HEK293 (cell line): ENCODE results near the gene RASGRF2.

ENCODE experiments used
- CTCF ChIA-PET: fragments of 350-600 bp; formaldehyde crosslinking; extraction: SDS; loops from one replicate; lab custom pipeline; 2021; ENCODE audit warnings: antibody characterized with exemption; lab: Yijun Ruan, JAX
- POLR2A ChIA-PET: fragments of 300-600 bp; formaldehyde crosslinking; extraction: SDS; loops from one replicate; lab custom pipeline; 2020; ENCODE audit warnings: antibody characterized with exemption, inconsistent platforms; lab: Yijun Ruan, JAX
- H3K27ac ChIP-seq: fragments of 200-500 bp; sonication (Bioruptor generic); 2 replicates; pipeline ENCODE4 v1.5.1; 2014; ENCODE audit warnings: low read depth, low read length, control low read depth, inconsistent platforms; ENCODE audit errors: extremely low read depth
- H3K36me3 ChIP-seq, 2 experiments: fragments of 200-500 bp in 1 of 2; sonication (Bioruptor generic) in 1 of 2; 1 replicate in 1 of 2; 2 replicates in 1 of 2; pipeline ENCODE4 v1.5.1; 2014 to 2017; ENCODE audit warnings: inconsistent platforms in 2 of 2, low read length in 2 of 2; ENCODE audit not compliant: control insufficient read depth in 2 of 2, insufficient read depth in 1 of 2
- H3K4me1 ChIP-seq: fragments of 200-500 bp; sonication (Bioruptor generic); 2 replicates; pipeline ENCODE4 v1.5.1; 2014; ENCODE audit warnings: mild to moderate bottlenecking, low read length, inconsistent platforms; ENCODE audit not compliant: control insufficient read depth, insufficient read depth
- H3K4me3 ChIP-seq: 2 replicates; pipeline ENCODE4 v1.5.1; 2011; ENCODE audit warnings: low read depth, mild to moderate bottlenecking, control low read depth, low read length, moderate library complexity
- H3K9me3 ChIP-seq: fragments of 200-500 bp; sonication (Bioruptor generic); 2 replicates; pipeline ENCODE4 v1.5.1; 2014; ENCODE audit warnings: low read depth, low read length, inconsistent platforms; ENCODE audit not compliant: control insufficient read depth, insufficient read depth
- GFI1B ChIP-seq: fragments of 450-650 bp; formaldehyde crosslinking; IDR thresholded peaks from 2 replicates; pipeline ENCODE4 v1.5.1; 2016; ENCODE audit warnings: missing biosample characterization, missing genetic modification characterization
- GLIS1 ChIP-seq: fragments of 450-650 bp; formaldehyde crosslinking; IDR thresholded peaks from 2 replicates; pipeline ENCODE4 v1.5.1; 2016; ENCODE audit warnings: missing biosample characterization, missing genetic modification characterization
- KLF9 ChIP-seq: fragments of 450-650 bp; formaldehyde crosslinking; IDR thresholded peaks from 2 replicates; pipeline ENCODE4 v1.5.1; 2016; ENCODE audit warnings: missing biosample characterization, missing genetic modification characterization, low read depth
- MZF1 ChIP-seq: fragments of 450-650 bp; formaldehyde crosslinking; IDR thresholded peaks from 2 replicates; pipeline ENCODE4 v1.5.1; 2017; ENCODE audit warnings: missing biosample characterization, missing genetic modification characterization, borderline replicate concordance
- OSR2 ChIP-seq: fragments of 450-650 bp; formaldehyde crosslinking; IDR thresholded peaks from 2 replicates; pipeline ENCODE4 v1.5.1; 2016; ENCODE audit warnings: missing biosample characterization, missing genetic modification characterization
- PBX3 ChIP-seq: sonication (generic); formaldehyde crosslinking; IDR thresholded peaks from 2 replicates; pipeline ENCODE4 v1.8.1; 2022; ENCODE audit warnings: mild to moderate bottlenecking, moderate library complexity, missing genetic modification reagents
- REST ChIP-seq: fragments of 450-650 bp; formaldehyde crosslinking; IDR thresholded peaks from 2 replicates; pipeline ENCODE4 v1.5.1; 2016; ENCODE audit warnings: missing biosample characterization, missing genetic modification characterization
- SP3 ChIP-seq: fragments of 450-650 bp; formaldehyde crosslinking; IDR thresholded peaks from 2 replicates; pipeline ENCODE4 v1.5.1; 2016; ENCODE audit warnings: missing biosample characterization, missing genetic modification characterization
- ZBTB11 ChIP-seq: fragments of 450-650 bp; formaldehyde crosslinking; conservative IDR thresholded peaks from 2 replicates; pipeline ENCODE4 v1.5.1; 2016; ENCODE audit warnings: low read depth, missing biosample characterization, missing genetic modification characterization
- ZBTB17 ChIP-seq: fragments of 450-650 bp; formaldehyde crosslinking; IDR thresholded peaks from 2 replicates; pipeline ENCODE4 v1.5.1; 2016; ENCODE audit warnings: missing biosample characterization, missing genetic modification characterization
- ZBTB20 ChIP-seq: fragments of 450-650 bp; formaldehyde crosslinking; IDR thresholded peaks from 2 replicates; pipeline ENCODE4 v1.5.1; 2016; ENCODE audit warnings: missing biosample characterization, missing genetic modification characterization
- ZBTB48 ChIP-seq: fragments of 450-650 bp; formaldehyde crosslinking; IDR thresholded peaks from 2 replicates; pipeline ENCODE4 v1.5.1; 2016; ENCODE audit warnings: missing biosample characterization, missing genetic modification characterization
- ZIC2 ChIP-seq: fragments of 450-650 bp; formaldehyde crosslinking; IDR thresholded peaks from 2 replicates; pipeline ENCODE4 v1.5.1; 2016; ENCODE audit warnings: missing biosample characterization, missing genetic modification characterization
- ZNF138 ChIP-seq: fragments of 450-650 bp; formaldehyde crosslinking; IDR thresholded peaks from 2 replicates; pipeline ENCODE4 v1.5.1; 2016; ENCODE audit warnings: missing biosample characterization, missing genetic modification characterization, borderline replicate concordance
- ZNF426 ChIP-seq: fragments of 450-650 bp; formaldehyde crosslinking; IDR thresholded peaks from 2 replicates; pipeline ENCODE4 v1.5.1; 2017; ENCODE audit warnings: missing biosample characterization, missing genetic modification characterization, mild to moderate bottlenecking, inconsistent platforms, moderate library complexity
- ZNF501 ChIP-seq: fragments of 450-650 bp; formaldehyde crosslinking; IDR thresholded peaks from 2 replicates; pipeline ENCODE4 v1.5.1; 2016; ENCODE audit warnings: missing biosample characterization, missing genetic modification characterization
- ZNF558 ChIP-seq: fragments of 450-650 bp; formaldehyde crosslinking; IDR thresholded peaks from 2 replicates; pipeline ENCODE4 v1.5.1; 2016; ENCODE audit warnings: missing biosample characterization, missing genetic modification characterization
- ZNF580 ChIP-seq: fragments of 450-650 bp; formaldehyde crosslinking; IDR thresholded peaks from 2 replicates; pipeline ENCODE4 v1.5.1; 2016; ENCODE audit warnings: missing biosample characterization, missing genetic modification characterization
- ZNF664 ChIP-seq: fragments of 450-650 bp; formaldehyde crosslinking; IDR thresholded peaks from 2 replicates; pipeline ENCODE4 v1.5.1; 2016; ENCODE audit warnings: missing biosample characterization, missing genetic modification characterization
- ZNF776 ChIP-seq: fragments of 450-650 bp; formaldehyde crosslinking; IDR thresholded peaks from 2 replicates; pipeline ENCODE4 v1.5.0; 2017; ENCODE audit warnings: missing biosample characterization, missing genetic modification characterization, borderline replicate concordance

RASGRF2 gene

GRCh38 chr5:81177061-81177460 lies 216.9 kb downstream of the RASGRF2 start (continued):
- TF ChIP-seq ZBTB11 (tag by site-specific recombination): no peak

- Histone ChIP-seq H3K4me1 (no peaks in the 10 kb centered on the region), H3K4me3 (no peak overlapping the region), H3K27ac (no peak overlapping the region), H3K9me3 (no peaks in the 10 kb centered on the region), H3K36me3 (no peaks in the 10 kb centered on the region)
- TF ChIP-seq ZNF776 (tag by site-specific recombination) (no peak), MZF1 (no peak), ZNF664 (tag by site-specific recombination) (no peak), ZBTB17 (no peak), ZNF558 (tag by site-specific recombination) (no peak), KLF9 (no peak), ZNF580 (tag by site-specific recombination) (no peak), GFI1B (tag by site-specific recombination) (no peak), ZNF426 (no peak), PBX3 (CRISPR knock-in tag) (no peak)
- POLR2A ChIA-PET: no interaction called here
- CTCF ChIA-PET: no interaction called here
Measured at GRCh38 chr5:81179959-81180358, 219.8 kb downstream of the RASGRF2 start.

- H3K27ac ChIP-seq: no peak overlapping the region
- H3K36me3 ChIP-seq: no peaks in the 10 kb centered on the region
- TF ChIP-seq ZIC2 (tag by site-specific recombination) (peak; percentile 61), GLIS1 (tag by site-specific recombination) (peak; percentile 1; the same call in 1 of the 2 replicates), OSR2 (no peak)
- no peaks in the 10 kb centered on the region for H3K4me1 ChIP-seq
- no peaks in the 10 kb centered on the region for H3K9me3 ChIP-seq
- POLR2A ChIA-PET: no interaction called here
- CTCF ChIA-PET: interaction anchor here (0.5 to 1.2 kb wide), 2 partner anchors 10 to 509 kb away, joined by 3 read pairs; no protein-coding TSS in a partner anchor
- H3K4me3 ChIP-seq: no peak overlapping the region
Measured at GRCh38 chr5:81180780-81181460, 220.8 kb downstream of the RASGRF2 start.

GRCh38 chr5:81181576-81182316 lies 221.6 kb downstream of the RASGRF2 start:
- H3K9me3 ChIP-seq: no peaks in the 10 kb centered on the region
- no peak overlapping the region for H3K4me3 ChIP-seq
- POLR2A ChIA-PET: no interaction called here
- TF ChIP-seq ZBTB20 (tag by site-specific recombination): no peak
- no peak for TF ChIP-seq OSR2
- TF ChIP-seq ZNF138: no peak
- no peak for TF ChIP-seq ZBTB48
- TF ChIP-seq REST (tag by site-specific recombination): no peak
- TF ChIP-seq SP3 (tag by site-specific recombination): no peak
- TF ChIP-seq ZNF501 (tag by site-specific recombination): no peak
- CTCF ChIA-PET: interaction anchor here (1.2 to 2.2 kb wide), 3 partner anchors 11 to 16 kb away, joined by 3 to 8 read pairs (median 5); no protein-coding TSS in a partner anchor
- H3K36me3 ChIP-seq: no peaks in the 10 kb centered on the region
- no peak overlapping the region for H3K27ac ChIP-seq
- no peaks in the 10 kb centered on the region for H3K4me1 ChIP-seq
